ENCODE results near the gene ACTN2.

- TF ChIP-seq ZNF792 (tag by site-specific recombination; IDR thresholded peaks at IDR 0.05) (no peak), ZNF311 (tag by site-specific recombination; IDR thresholded peaks at IDR 0.05; ENCODE audit: borderline replicate concordance) (no peak), KLF16 (tag by site-specific recombination; IDR thresholded peaks at IDR 0.05) (no peak), CTCF (tag by site-specific recombination; IDR thresholded peaks at IDR 0.05) (no peak), SP7 (tag by site-specific recombination; IDR thresholded peaks at IDR 0.05) (no peak), ZNF121 (tag by site-specific recombination; IDR thresholded peaks at IDR 0.05) (no peak), ZNF155 (tag by site-specific recombination; IDR thresholded peaks at IDR 0.05) (no peak), GLIS2 (tag by site-specific recombination; IDR thresholded peaks at IDR 0.05) (no peak), ZNF747 (tag by site-specific recombination; IDR thresholded peaks at IDR 0.05) (no peak), WT1 (tag by site-specific recombination; IDR thresholded peaks at IDR 0.05) (no peak), ZSCAN18 (tag by site-specific recombination; IDR thresholded peaks at IDR 0.05) (no peak), ELK4 (IDR thresholded peaks at IDR 0.05; ENCODE audit: borderline replicate concordance, low read depth, low read length) (no peak), TCF7L2 (IDR thresholded peaks at IDR 0.05; ENCODE audit: borderline replicate concordance, low read depth, low read length) (no peak), REST (tag by site-specific recombination; IDR thresholded peaks at IDR 0.05) (no peak)
These were observed 48.0 kb downstream of the ACTN2 start for GRCh38 chr1:236734141-236734765.
